Transverse colon (tissue), 4 donors: Measurements from ENCODE around the gene ZNF500. TPM values are rescaled to one million over a fixed set of nuclear protein-coding genes. Genes with fewer than 3 reads are reported as not detected.
"Not testable (repeated sequence)": the region's sequence is repeated elsewhere in the genome, so short reads cannot be mapped to it uniquely, and the experiment has no call there.

Experiments used
- DNase-seq: peaks from one replicate; pipeline ENCODE4 v3.0.0-alpha.2; 2019
- H3K27ac ChIP-seq, 4 donors: fragments of 200-600 bp; sonication (generic); 2 replicates each; pipeline ENCODE4 v1.5.1; 2016 to 2018; ENCODE audit warnings: inconsistent platforms in 4 of 4
- H3K27me3 ChIP-seq: fragments of 200-600 bp; sonication (generic); 2 replicates; pipeline ENCODE4 v1.5.1; 2017; ENCODE audit warnings: inconsistent platforms
- H3K36me3 ChIP-seq, 4 donors: fragments of 200-600 bp; sonication (generic); 2 replicates each; pipeline ENCODE4 v1.5.1; 2017 to 2019; ENCODE audit warnings: inconsistent platforms in 4 of 4
- H3K4me1 ChIP-seq, 4 donors: fragments of 200-600 bp; sonication (generic); 2 replicates each; pipeline ENCODE4 v1.5.1; 2017 to 2020; ENCODE audit warnings: inconsistent platforms in 4 of 4
- H3K4me3 ChIP-seq, 4 donors: fragments of 200-600 bp; sonication (generic); 1 replicate in 1 of 4; 2 replicates in 3 of 4; pipeline versions ENCODE4 v1.5.1 to v1.6.1; 2017 to 2019; ENCODE audit warnings: inconsistent platforms in 4 of 4
- H3K9me3 ChIP-seq, 2 donors: fragments of 200-600 bp; sonication (generic); 2 replicates each; pipeline ENCODE4 v1.5.1; 2017 to 2019; ENCODE audit warnings: inconsistent platforms in 2 of 2
- CTCF ChIP-seq, 5 experiments: fragments of 200-600 bp in 3 of 5; fragments of 450-650 bp in 2 of 5; sonication (generic) in 3 of 5; IDR thresholded peaks; 1 replicate in 2 of 5; 2 replicates in 3 of 5; pipeline ENCODE4 v1.5.1; 2016 to 2017; ENCODE audit warnings: antibody characterized with exemption in 5 of 5, inconsistent platforms in 3 of 5, mild to moderate bottlenecking in 2 of 5, moderate library complexity in 1 of 5
- EP300 ChIP-seq: sonication (generic); formaldehyde crosslinking; IDR thresholded peaks from one replicate; pipeline ENCODE4 v1.6.1; 2017; ENCODE audit warnings: antibody characterized with exemption, low read depth
- POLR2A ChIP-seq: fragments of 450-650 bp; IDR thresholded peaks from one replicate; pipeline ENCODE4 v1.6.1; 2016; ENCODE audit warnings: antibody characterized with exemption, mild to moderate bottlenecking, moderate library complexity
- POLR2AphosphoS5 ChIP-seq, 3 donors: sonication (generic); formaldehyde crosslinking; IDR thresholded peaks; one replicate each; pipeline ENCODE4 v1.6.1; 2016; ENCODE audit warnings: antibody characterized with exemption in 3 of 3
- WGBS, 2 donors: methylation state at CpG; one replicate each; pipeline ENCODE4 v1.1.5; 2018; ENCODE audit warnings: low coverage in 1 of 2; 5-methylcytosine and 5-hydroxymethylcytosine counted together
- in situ Hi-C, 4 donors: fragments of 200-750 bp; cut with MboI; loops; one replicate each; pipeline versions ENCODE4 v1.15.0 to v1.15.1; 2017; ENCODE audit warnings: low sequenced_read_pairs in 3 of 4, low pct_ligation_motif_present in 1 of 4, low pct_unique_long_range_greater_than_20kb in 1 of 4
- intact Hi-C: fragments of 100-400 bp; cut with DNase I; formaldehyde crosslinking; loops from one replicate; pipeline ENCODE4 v1.15.1; 2023; ENCODE audit warnings: low total_unique reads
- total RNA-seq, 4 donors: library from RNA; depleted of rRNA; stranded (reverse); fragments of >200 nt; gene quantifications; one replicate each; pipeline ENCODE4 v1.1.0, GENCODE V29; 2016

ZNF500 gene
- total RNA-seq, 4 donors from 2014 or later = 9.7 to 31.2 (median 11.6) TPM

- Histone ChIP-seq H3K9me3 (no peaks in the 10 kb centered on the region), H3K27me3 (no peaks in the 10 kb centered on the region), H3K36me3 (no peaks in the 10 kb centered on the region), H3K4me3 (no peak overlapping the region), H3K4me1 (peaks cover 6 to 19% (median 8%) of the 10 kb centered on the region in 4 donors), H3K27ac (no peak overlapping the region)
- TF ChIP-seq POLR2A = no peak
- no peak for TF ChIP-seq POLR2AphosphoS5 (IDR thresholded peaks at IDR 0.05)
- no peak for TF ChIP-seq CTCF (IDR thresholded peaks at IDR 0.05)
- TF ChIP-seq EP300 = no peak
- in situ Hi-C loops = no loop called here
- intact Hi-C loops = loop anchor here (5.0 kb wide), 1 partner anchor 297 kb away; no protein-coding TSS in a partner anchor
- 84% methylated on average over 3 of the region's 3 CpGs; no CpG with 5 or more reads in 1 of the 2 donors for WGBS, 2 donors
- no peak for DNase-seq
Measured at GRCh38 chr16:4745274-4745569, 21.7 kb downstream of the ZNF500 start.

- in situ Hi-C loops = no loop called here
- no peak for TF ChIP-seq EP300
- no peak for TF ChIP-seq POLR2AphosphoS5 (IDR thresholded peaks at IDR 0.05)
- TF ChIP-seq CTCF (IDR thresholded peaks at IDR 0.05) = no peak
- TF ChIP-seq POLR2A = no peak
- Histone ChIP-seq H3K27ac (no peak overlapping the region), H3K27me3 (no peaks in the 10 kb centered on the region), H3K4me1 (peaks cover 6 to 19% (median 8%) of the 10 kb centered on the region in 4 donors), H3K9me3 (no peaks in the 10 kb centered on the region), H3K36me3 (no peaks in the 10 kb centered on the region), H3K4me3 (no peak overlapping the region)
- 50 to 85% methylated on average over 1 to 13 of the region's 13 CpGs for WGBS, 2 donors
- intact Hi-C loops = loop anchor here (5.0 kb wide), 1 partner anchor 298 kb away; no protein-coding TSS in a partner anchor
- no peak for DNase-seq
Measured at GRCh38 chr16:4744555-4745273, 22.2 kb downstream of the ZNF500 start.

- Histone ChIP-seq H3K36me3 (no peaks in the 10 kb centered on the region), H3K27me3 (no peaks in the 10 kb centered on the region), H3K27ac (no peak overlapping the region), H3K4me3 (peak overlapping the region in 3 of 4 donors; percentile 2 to 49 (median 28)), H3K4me1 (peaks cover 6 to 19% (median 8%) of the 10 kb centered on the region in 4 donors), H3K9me3 (no peaks in the 10 kb centered on the region)
- intact Hi-C loops (no loop called here), in situ Hi-C loops (no loop called here)
- DNase-seq = peak; percentile 38
- WGBS, 2 donors = 22 to 43% methylated on average over 6 to 14 of the region's 14 CpGs
- TF ChIP-seq POLR2AphosphoS5 (IDR thresholded peaks at IDR 0.05) = no peak
Measured at GRCh38 chr16:4743226-4743878, 23.6 kb downstream of the ZNF500 start.

- in situ Hi-C loops, intact Hi-C loops: not testable (repeated sequence)
Measured at GRCh38 chr16:4738370-4738769, 28.6 kb downstream of the ZNF500 start.

GRCh38 chr16:4737545-4737944 lies 29.4 kb downstream of the ZNF500 start:
- WGBS, 2 donors = 79 to 80% methylated on average over 1 to 15 of the region's 15 CpGs
- H3K27ac ChIP-seq = no peak overlapping the region
- no peak overlapping the region for H3K4me3 ChIP-seq
- TF ChIP-seq POLR2AphosphoS5 (IDR thresholded peaks at IDR 0.05) = no peak
- TF ChIP-seq EP300 = no peak
- no peak for TF ChIP-seq POLR2A
- H3K27me3 ChIP-seq = no peaks in the 10 kb centered on the region
- in situ Hi-C loops (no loop called here), intact Hi-C loops (no loop called here)
- H3K4me1 ChIP-seq = peaks cover 0 to 17% (median 9%) of the 10 kb centered on the region in 4 donors
- H3K9me3 ChIP-seq = no peaks in the 10 kb centered on the region
- no peaks in the 10 kb centered on the region for H3K36me3 ChIP-seq
- DNase-seq = no peak

More at GRCh38 chr16:4738370-4738769, 28.6 kb downstream of the ZNF500 start:
- 87 to 88% methylated on average over 1 to 5 of the region's 5 CpGs for WGBS, 2 donors
- DNase-seq, H3K27me3 ChIP-seq, H3K9me3 ChIP-seq, H3K27ac ChIP-seq, H3K36me3 ChIP-seq, H3K4me3 ChIP-seq: not testable (repeated sequence)
- H3K4me1 ChIP-seq = peaks cover 6 to 18% (median 11%) of the 10 kb centered on the region in 4 donors
